Measurements from ENCODE around the gene RNF212. TPM values are rescaled to one million over a fixed set of nuclear protein-coding genes. Genes with fewer than 3 reads are reported as not detected.

Gene RNF212
- total and polyA plus RNA-seq, 2 donors (not counting 3 experiments of a cell fraction or from before 2014, with no cell fraction given), result 2.3 to 2.8 TPM

DNA sequence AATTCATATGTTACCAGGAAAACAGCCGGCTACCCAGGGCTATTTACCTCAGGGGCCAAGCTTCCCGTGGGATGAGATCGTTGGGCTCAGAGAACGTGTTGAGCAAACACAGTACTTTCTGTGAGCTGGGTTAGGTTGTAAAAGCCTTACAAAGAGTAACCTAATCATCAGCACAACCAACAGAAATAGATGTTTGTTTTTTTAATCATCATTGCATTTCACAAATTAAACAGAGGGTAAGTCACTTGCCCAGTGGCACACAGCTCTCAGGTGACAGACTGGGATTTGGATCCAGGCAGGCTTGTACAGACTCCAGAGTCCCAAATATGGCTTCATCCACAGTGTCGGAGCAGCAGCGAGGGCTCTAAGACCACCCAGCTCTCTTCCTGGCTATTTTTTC is 38.9 kb upstream of the RNF212 start:
- CTCF ChIA-PET, result no interaction called here
- Histone ChIP-seq H2AFZ (ENCODE audit: low read depth, low read length) (no peak overlapping the region), H3K4me1 (ENCODE audit: control insufficient read depth, extremely low read depth, insufficient read depth, low read length) (no peaks in the 10 kb centered on the region), H3K27me3 (ENCODE audit: control insufficient read depth in 2 of 2, insufficient read depth in 2 of 2, low read length in 2 of 2) (no peaks in the 10 kb centered on the region), H3K9me3 (replicated peaks; ENCODE audit: control insufficient read depth, insufficient read depth, low read length) (no peaks in the 10 kb centered on the region), H3K9ac (replicated peaks; ENCODE audit: extremely low read depth, insufficient read depth, low read length) (no peak overlapping the region), H3K79me2 (ENCODE audit: control insufficient read depth, insufficient read depth, low read length) (no peaks in the 10 kb centered on the region), H3K9me1 (replicated peaks; ENCODE audit: control insufficient read depth, extremely low read depth, insufficient read depth, low read length) (no peaks in the 10 kb centered on the region), H3K27ac (ENCODE audit: insufficient read depth, low read depth, low read length) (no peak overlapping the region), H3K4me2 (ENCODE audit: insufficient read depth, low read length) (no peak overlapping the region), H3K4me3 (replicated peaks in 1 of 3; ENCODE audit: insufficient read depth in 1 of 3, low read depth in 1 of 3, low read length in 3 of 3) (no peak overlapping the region), H4K20me1 (replicated peaks; ENCODE audit: control insufficient read depth, extremely low read depth, insufficient read depth, low read length) (no peaks in the 10 kb centered on the region), H3K36me3 (ENCODE audit: control insufficient read depth in 2 of 2, extremely low read depth in 1 of 2, insufficient read depth in 2 of 2, low read length in 2 of 2) (no peaks in the 10 kb centered on the region)
- dilution Hi-C loops (cut with MboI; ENCODE audit: extremely low pct_ligation_motif_present, low sequenced_read_pairs) (no loop called here), intact Hi-C loops (cut with micrococcal nuclease) (no loop called here)
- FAIRE-seq (no peak), DNase-seq (ENCODE audit: low read depth, low spot score) (no peak)
- POLR2A ChIA-PET, result interaction anchor here (0.7 kb wide), 2 partner anchors 86 to 109 kb away, joined by 7 to 19 read pairs; no protein-coding TSS in a partner anchor
- TF ChIP-seq GATA2 (IDR thresholded peaks at IDR 0.05; ENCODE audit: insufficient read depth, insufficient read length, low read depth, low read length) (no peak), CTCF (IDR thresholded peaks at IDR 0.05; ENCODE audit: extremely low read depth in 1 of 2, insufficient read depth in 1 of 2, low read depth in 1 of 2, low read length in 2 of 2) (no peak), POLR2A (IDR thresholded peaks at IDR 0.05; ENCODE audit: low read depth, low read length) (no peak), FOS (IDR thresholded peaks at IDR 0.05; ENCODE audit: borderline replicate concordance, insufficient read depth, low read length) (no peak), JUN (IDR thresholded peaks at IDR 0.05; ENCODE audit: borderline replicate concordance, insufficient read depth, insufficient read length, low read depth) (no peak), EZH2 (IDR thresholded peaks at IDR 0.05; ENCODE audit: borderline replicate concordance, low read depth, low read length, severe bottlenecking) (no peak), POLR2AphosphoS5 (IDR thresholded peaks at IDR 0.05; ENCODE audit: insufficient read depth, low read depth, low read length) (no peak), MYC (IDR thresholded peaks at IDR 0.05; ENCODE audit: low read depth, low read length) (no peak), MAX (IDR thresholded peaks at IDR 0.05; ENCODE audit: insufficient read depth, insufficient read length) (no peak)
- no TSS peak for BruUV-seq (replicated peaks)
